HUDEP-2 (cell line): ENCODE results near the gene STN1.

Source experiments
- DNase-seq, 76 experiments: peaks; one replicate each; lab custom pipeline; 2025; ENCODE audit not compliant: unreplicated experiment in 76 of 76; lab: John Stamatoyannopoulos, UW

Gene STN1

DNA sequence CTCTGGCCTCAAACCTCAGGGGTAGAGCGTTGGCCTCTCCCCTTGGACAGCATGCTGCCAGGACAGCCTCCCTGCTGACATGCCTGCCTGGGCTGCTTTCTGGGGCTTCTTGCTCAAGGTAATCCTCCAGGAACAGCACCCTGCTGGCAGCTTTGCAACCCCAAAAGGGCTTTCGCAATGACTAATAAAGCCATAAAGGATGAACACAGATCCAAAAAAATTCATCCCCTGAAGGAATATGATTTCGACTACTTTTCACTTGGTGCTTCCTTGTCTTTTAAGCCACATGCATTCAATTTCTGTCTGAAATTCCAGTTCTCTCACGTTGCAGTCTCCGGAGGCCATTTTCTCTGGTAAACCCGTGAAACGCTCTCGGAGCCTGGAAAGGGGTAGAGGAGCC is 47.5 kb downstream of the STN1 start:
- DNase-seq, result no peak

GRCh38 chr10:103869336-103869735 is 48.6 kb downstream of the STN1 start:
- no peak for DNase-seq

DNA sequence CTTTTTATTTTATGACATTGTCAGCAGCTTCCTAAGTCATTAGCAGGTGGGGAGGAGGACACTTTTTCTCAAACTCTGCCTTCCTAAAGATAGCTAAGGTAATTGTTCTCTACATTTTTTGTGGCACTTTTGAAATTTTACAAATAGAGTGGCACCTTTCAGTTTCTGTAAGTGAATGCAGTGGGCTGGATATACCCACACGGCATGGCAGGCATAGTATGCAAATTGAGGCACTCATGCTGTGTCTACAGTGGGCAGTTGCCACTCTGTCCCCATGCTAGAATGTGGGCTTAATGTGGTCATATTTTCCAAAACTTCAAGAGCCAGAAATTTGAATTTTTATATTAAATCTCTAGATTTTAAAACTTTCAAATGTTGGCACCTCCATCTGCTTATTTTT is 49.8 kb downstream of the STN1 start:
- DNase-seq, result no peak

- DNase-seq, result no peak
Observed at GRCh38 chr10:103861505-103861904, 56.5 kb downstream of the STN1 start.

GRCh38 chr10:103859161-103860086 is 58.6 kb downstream of the STN1 start:
- peak in 43 of 76 experiments; percentile 1 to 63 (median 21) for DNase-seq

- no peak for DNase-seq
Observed at GRCh38 chr10:103858360-103858759, 59.6 kb downstream of the STN1 start.

- DNase-seq, result no peak
Observed at GRCh38 chr10:103856797-103857170, 61.2 kb downstream of the STN1 start.

DNA sequence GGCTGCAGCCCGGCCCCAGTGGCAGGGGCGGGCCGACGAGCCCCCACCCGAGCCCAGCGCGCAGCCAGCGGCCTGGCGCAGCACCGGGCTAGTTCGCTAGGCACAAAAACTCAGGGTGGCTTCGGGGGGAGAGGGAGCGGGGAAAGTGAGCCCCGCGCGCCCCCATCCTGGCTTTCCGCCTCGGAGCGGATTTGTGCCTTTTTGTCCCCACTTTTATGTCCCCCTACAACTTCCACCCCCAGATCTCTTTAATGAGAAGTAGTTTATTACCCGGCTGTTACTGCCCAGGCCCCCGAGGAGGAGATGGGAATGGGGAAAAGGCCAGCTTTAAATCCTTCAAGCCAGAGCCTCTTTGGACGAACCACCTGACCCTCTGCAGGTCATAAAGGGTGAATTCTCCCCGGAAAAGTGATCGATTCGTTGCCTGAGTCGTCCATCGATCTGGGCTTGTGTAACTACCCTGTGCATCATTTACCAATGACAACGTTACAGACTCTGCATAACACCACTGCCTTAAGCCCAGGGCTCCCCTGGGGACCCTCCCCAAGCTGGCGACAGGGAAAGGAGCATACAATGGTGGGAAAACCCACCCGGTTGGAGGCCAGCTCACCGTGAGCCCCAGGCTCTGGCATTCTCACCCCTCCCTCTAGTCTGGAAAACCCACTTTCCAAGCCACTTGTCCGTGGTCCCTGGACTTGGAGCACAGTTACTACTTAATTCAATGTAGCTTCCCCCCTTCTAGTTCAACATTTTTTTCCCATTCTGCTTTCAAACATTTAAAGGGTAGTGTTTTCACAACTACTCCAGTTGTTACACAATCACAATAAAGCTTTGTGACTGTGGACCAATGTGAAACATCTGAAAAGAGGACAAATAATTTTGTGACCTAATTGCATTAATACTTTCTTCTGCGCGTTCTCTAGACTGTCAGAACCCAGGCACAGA is 61.9 kb downstream of the STN1 start:
- DNase-seq, result no peak

- DNase-seq, result no peak
Observed at GRCh38 chr10:103855424-103855823, 62.6 kb downstream of the STN1 start, which contains the start of gene SH3PXD2A. SH3PXD2A (minus strand) TSS chr10:103855576; CDS start chr10:103855266, 310 bp downstream.

- no peak for DNase-seq
Observed at GRCh38 chr10:103854686-103855391, 63.1 kb downstream of the STN1 start.

GRCh38 chr10:103854265-103854685 is 63.7 kb downstream of the STN1 start:
- no peak for DNase-seq

DNA sequence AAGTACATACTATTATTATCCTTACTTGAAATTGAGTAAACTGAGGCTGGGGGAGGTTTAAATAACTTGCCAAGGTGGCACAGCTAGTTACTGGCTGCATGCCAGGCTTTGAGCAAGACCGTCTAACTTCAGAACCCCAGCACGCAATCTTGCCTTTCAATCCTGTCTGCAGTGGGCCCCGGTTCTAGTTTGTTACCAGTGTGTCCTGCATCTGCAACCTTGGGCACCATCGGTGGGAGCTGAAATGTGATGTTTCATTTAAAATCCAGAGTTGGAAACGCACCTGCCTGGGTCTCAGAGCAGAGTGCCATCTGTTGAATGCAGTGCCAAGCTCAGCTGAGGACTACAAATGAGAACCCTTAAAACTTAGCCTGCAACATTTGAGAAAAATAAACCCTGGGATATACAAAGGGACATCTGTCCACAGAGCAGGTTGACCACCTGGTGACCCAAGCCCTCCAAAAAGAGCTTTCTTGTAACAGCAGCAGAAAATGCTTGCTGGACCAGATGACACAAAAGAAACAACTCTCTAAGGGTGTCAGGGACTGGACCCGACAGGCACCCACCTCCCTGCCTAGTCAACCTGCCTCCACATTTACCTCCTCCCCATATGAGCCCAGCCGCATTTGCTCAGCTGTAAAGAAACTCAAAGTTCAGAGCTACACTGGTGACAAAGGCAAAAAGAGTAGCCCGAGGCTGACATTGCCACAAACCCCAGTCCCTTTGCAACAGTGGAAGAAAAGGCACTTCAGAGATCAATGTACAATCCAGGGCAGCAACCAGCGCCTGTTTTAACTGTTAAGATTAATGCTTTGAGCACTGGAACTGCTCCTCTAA is 64.3 kb downstream of the STN1 start:
- no peak for DNase-seq

GRCh38 chr10:103852856-103853255 is 65.1 kb downstream of the STN1 start:
- DNase-seq, result no peak

DNA sequence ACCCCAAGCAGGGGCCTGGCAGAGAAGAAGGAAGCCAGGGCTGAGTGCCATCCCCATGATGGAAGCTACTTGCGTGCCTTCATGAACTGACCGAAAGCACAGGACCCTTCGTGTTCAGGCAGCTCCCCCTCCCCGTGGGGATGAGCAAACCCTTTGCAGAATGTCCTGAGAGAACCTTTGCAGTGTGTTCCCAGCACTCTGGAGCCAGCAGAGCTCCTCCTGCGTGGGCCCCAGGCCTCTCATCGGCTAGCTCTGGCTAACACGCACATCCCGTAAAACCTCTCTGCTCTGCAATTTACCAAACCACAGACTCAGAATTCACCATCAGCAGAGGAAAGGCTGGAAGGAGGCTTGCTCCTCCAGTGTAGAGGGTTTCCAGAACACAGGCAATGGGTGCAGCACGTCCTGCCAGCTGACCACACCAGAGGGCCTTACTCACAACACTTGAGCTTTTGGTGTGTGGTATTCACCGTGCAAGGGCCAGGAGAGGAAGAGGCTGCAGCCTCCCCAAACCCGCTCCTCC is 65.7 kb downstream of the STN1 start:
- no peak for DNase-seq

- no peak for DNase-seq
Observed at GRCh38 chr10:103851261-103851660, 66.7 kb downstream of the STN1 start.

DNA sequence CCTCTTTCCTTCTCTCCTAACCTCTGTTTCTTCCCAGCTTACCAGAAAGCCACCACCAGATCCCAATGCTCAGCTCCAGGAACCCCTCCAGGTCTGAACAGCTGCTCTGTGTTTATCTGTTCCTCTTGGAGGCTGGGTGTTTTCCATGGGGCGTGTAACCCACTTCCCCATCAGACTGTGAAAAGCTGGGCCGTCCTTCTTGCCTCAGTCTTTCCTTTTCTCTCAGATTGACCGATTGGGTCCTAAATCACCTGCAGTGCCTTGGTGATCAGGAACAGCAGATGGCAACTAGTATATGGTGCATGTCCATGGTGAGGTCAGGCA is 67.5 kb downstream of the STN1 start:
- no peak for DNase-seq

GRCh38 chr10:103849880-103850571 is 68.0 kb downstream of the STN1 start:
- DNase-seq, result no peak

DNA sequence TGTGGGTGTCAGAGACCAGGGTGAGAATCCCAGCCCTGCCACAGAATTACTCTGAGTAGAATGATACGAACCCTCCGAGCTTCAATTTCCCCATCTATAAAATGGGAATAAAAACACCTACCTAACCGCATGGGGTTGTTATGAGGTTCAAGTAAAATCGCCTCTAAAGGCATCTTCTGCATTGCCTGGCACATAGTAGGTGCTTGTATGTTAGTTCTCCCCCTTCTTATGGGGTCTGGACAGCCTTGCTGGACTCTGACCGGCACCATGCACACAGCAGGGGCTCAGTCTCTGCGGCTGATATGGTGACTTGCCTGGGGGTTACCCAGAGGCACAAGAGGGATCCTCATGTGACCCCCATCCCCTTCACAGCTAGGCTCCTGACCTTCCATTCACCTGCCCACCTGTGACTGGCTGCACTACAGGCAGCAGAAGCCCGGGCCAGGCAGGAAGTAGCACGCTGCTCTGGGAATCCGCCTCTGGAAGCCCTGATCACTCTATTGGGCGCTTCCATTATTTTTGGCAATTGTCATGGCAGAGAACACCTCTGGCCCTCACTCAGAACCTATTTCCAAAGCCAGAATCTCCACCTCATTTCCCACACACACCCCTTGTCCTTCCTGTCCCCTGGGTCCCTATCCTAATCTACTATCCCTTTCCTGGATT is 68.6 kb downstream of the STN1 start:
- DNase-seq, result no peak
